Caco-2 (cell line): Measurements from ENCODE around the gene CDH2. TPM values are rescaled to one million over a fixed set of nuclear protein-coding genes. Genes with fewer than 3 reads are reported as not detected.

Experiments used
- BruUV-seq: library from RNA; stranded (reverse); fragments of 400-500 nt; replicated peaks from 2 replicates; lab custom pipeline; 2021; lab: Mats Ljungman, UMichigan
- CTCF ChIA-PET: fragments of 300-600 bp; sonication (Branson Sonifier 250); formaldehyde crosslinking; loops from one replicate; lab custom pipeline; 2022; ENCODE audit warnings: antibody characterized with exemption; lab: Charles Lee
- POLR2A ChIA-PET: fragments of 300-600 bp; sonication (Branson Sonifier 250); formaldehyde crosslinking; loops from one replicate; lab custom pipeline; 2022; ENCODE audit warnings: antibody characterized with exemption; lab: Charles Lee
- DNase-seq, 2 experiments: peaks; one replicate each; pipeline versions ENCODE4 v3.0.0 to v3.0.0-alpha.2; 2020 to 2022
- H3K27me3 ChIP-seq: replicated peaks from 2 replicates; pipeline ENCODE4 v1.6.0; 2011; ENCODE audit warnings: low read length; ENCODE audit not compliant: control insufficient read depth, insufficient read depth
- H3K36me3 ChIP-seq: 2 replicates; pipeline ENCODE4 v1.5.1; 2011; ENCODE audit warnings: low read length; ENCODE audit not compliant: control insufficient read depth, insufficient read depth
- H3K4me1 ChIP-seq: fragments of 250-450 bp; sonication (Bioruptor Pico); 2 replicates; pipeline ENCODE4 v1.5.1; 2020; ENCODE audit warnings: mild to moderate bottlenecking
- H3K4me3 ChIP-seq: 2 replicates; pipeline ENCODE4 v1.5.1; 2011; ENCODE audit warnings: low read depth, mild to moderate bottlenecking, control low read depth, low read length
- H3K9me3 ChIP-seq: fragments of 250-450 bp; sonication (Bioruptor Pico); 2 replicates; pipeline ENCODE4 v1.5.1; 2020; ENCODE audit warnings: mild to moderate bottlenecking, moderate library complexity
- H3K27ac Mint-ChIP-seq: one replicate; pipeline ENCODE4 v1.8.0; 2022; ENCODE audit warnings: mixed read lengths; ENCODE audit not compliant: unreplicated experiment
- H3K27me3 Mint-ChIP-seq: one replicate; pipeline ENCODE4 v1.8.0; 2022; ENCODE audit warnings: mixed read lengths; ENCODE audit not compliant: insufficient read depth, unreplicated experiment
- H3K36me3 Mint-ChIP-seq: one replicate; pipeline ENCODE4 v1.8.0; 2022; ENCODE audit warnings: mild to moderate bottlenecking, mixed read lengths; ENCODE audit not compliant: insufficient read depth, unreplicated experiment
- H3K4me1 Mint-ChIP-seq: one replicate; pipeline ENCODE4 v1.8.0; 2022; ENCODE audit warnings: low read depth, mixed read lengths; ENCODE audit not compliant: unreplicated experiment
- H3K4me3 Mint-ChIP-seq: one replicate; pipeline ENCODE4 v1.8.0; 2022; ENCODE audit warnings: mild to moderate bottlenecking, moderate library complexity, mixed read lengths; ENCODE audit not compliant: unreplicated experiment
- H3K9me3 Mint-ChIP-seq: one replicate; pipeline ENCODE4 v1.8.0; 2022; ENCODE audit warnings: mixed read lengths; ENCODE audit not compliant: unreplicated experiment
- intact Hi-C: fragments of 100-400 bp; cut with micrococcal nuclease; formaldehyde crosslinking; loops from one replicate; pipeline ENCODE4 v1.10.0; 2022; ENCODE audit not compliant: unreplicated experiment
- total RNA-seq: library from RNA; stranded (reverse); gene quantifications from 2 replicates; pipeline ENCODE4 v1.2.3, GENCODE V29; 2022
- TF ChIP-seq, protein P1 (sequence below), 2 experiments: fragments of 200-600 bp in 1 of 2; IDR thresholded peaks; 1 replicate in 1 of 2; 2 replicates in 1 of 2; pipeline versions ENCODE4 v1.5.1 to v1.8.0; 2011 to 2022; ENCODE audit warnings: antibody characterized with exemption in 1 of 2, control low read depth in 1 of 2, inconsistent platforms in 1 of 2, low read depth in 1 of 2, low read length in 1 of 2, mild to moderate bottlenecking in 1 of 2, moderate library complexity in 1 of 2; ENCODE audit not compliant: insufficient read depth in 1 of 2, severe bottlenecking in 1 of 2, unreplicated experiment in 1 of 2

CDH2 gene
- total RNA-seq, 1 experiment from 2014 or later = 1.4 TPM

GRCh38 chr18:28164771-28165483 is 12.0 kb downstream of the CDH2 start:
- ChIA-PET CTCF (no interaction called here), POLR2A (no interaction called here)
- Mint-ChIP-seq H3K4me3 (no peak overlapping the region), H3K36me3 (no peaks in the 10 kb centered on the region), H3K27me3 (no peaks in the 10 kb centered on the region), H3K4me1 (peaks cover 6% of the 10 kb centered on the region), H3K9me3 (no peaks in the 10 kb centered on the region), H3K27ac (no peak overlapping the region)
- no peaks in the 10 kb centered on the region for H3K36me3 ChIP-seq
- DNase-seq = no peak
- no peaks in the 10 kb centered on the region for H3K27me3 ChIP-seq
- H3K4me3 ChIP-seq = no peak overlapping the region
- BruUV-seq = no TSS peak
- H3K9me3 ChIP-seq = no peaks in the 10 kb centered on the region
- TF ChIP-seq, protein P1, sequence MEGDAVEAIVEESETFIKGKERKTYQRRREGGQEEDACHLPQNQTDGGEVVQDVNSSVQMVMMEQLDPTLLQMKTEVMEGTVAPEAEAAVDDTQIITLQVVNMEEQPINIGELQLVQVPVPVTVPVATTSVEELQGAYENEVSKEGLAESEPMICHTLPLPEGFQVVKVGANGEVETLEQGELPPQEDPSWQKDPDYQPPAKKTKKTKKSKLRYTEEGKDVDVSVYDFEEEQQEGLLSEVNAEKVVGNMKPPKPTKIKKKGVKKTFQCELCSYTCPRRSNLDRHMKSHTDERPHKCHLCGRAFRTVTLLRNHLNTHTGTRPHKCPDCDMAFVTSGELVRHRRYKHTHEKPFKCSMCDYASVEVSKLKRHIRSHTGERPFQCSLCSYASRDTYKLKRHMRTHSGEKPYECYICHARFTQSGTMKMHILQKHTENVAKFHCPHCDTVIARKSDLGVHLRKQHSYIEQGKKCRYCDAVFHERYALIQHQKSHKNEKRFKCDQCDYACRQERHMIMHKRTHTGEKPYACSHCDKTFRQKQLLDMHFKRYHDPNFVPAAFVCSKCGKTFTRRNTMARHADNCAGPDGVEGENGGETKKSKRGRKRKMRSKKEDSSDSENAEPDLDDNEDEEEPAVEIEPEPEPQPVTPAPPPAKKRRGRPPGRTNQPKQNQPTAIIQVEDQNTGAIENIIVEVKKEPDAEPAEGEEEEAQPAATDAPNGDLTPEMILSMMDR (IDR thresholded peaks at IDR 0.05; ENCODE audit: insufficient read depth in 1 of 2, low read depth in 1 of 2, low read length in 1 of 2, severe bottlenecking in 1 of 2, unreplicated experiment in 1 of 2) = no peak
- intact Hi-C loops = loop anchor here (5.0 kb wide), 2 partner anchors 38 to 88 kb away; no protein-coding TSS in a partner anchor
- H3K4me1 ChIP-seq = peaks cover 29% of the 10 kb centered on the region

DNA sequence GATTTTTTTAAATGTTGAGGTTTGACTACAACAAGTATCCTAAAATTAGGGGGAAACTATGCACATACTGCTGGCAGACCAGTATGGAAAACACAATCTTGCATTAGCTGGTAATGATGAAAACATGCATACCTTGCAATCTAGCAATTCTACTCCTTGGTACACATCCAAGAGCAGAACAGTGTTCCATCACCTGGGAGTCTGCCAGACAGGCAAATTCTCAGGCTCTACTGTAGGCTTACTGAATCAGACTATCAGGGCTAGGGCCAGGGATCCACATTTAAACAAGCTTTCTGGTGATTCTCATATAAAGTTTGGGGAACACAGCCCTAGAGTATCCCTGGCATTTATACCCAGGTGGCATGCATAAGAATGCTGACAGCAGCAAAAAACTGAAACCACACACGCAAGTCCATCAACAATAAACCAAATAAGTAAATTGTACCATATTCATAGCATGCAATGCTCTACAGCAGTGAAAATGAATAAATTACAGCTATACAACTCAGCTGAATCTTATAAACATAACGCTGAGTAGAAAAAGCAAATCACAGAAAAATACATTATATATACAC is 13.6 kb downstream of the CDH2 start:
- TF ChIP-seq, protein P1 (IDR thresholded peaks at IDR 0.05; ENCODE audit: insufficient read depth in 1 of 2, low read depth in 1 of 2, low read length in 1 of 2, severe bottlenecking in 1 of 2, unreplicated experiment in 1 of 2) = no peak
- no peak overlapping the region for H3K4me3 ChIP-seq
- Mint-ChIP-seq H3K36me3 (no peaks in the 10 kb centered on the region), H3K27me3 (no peaks in the 10 kb centered on the region), H3K4me1 (peaks cover 6% of the 10 kb centered on the region), H3K4me3 (no peak overlapping the region), H3K9me3 (no peaks in the 10 kb centered on the region), H3K27ac (no peak overlapping the region)
- H3K27me3 ChIP-seq = no peaks in the 10 kb centered on the region
- BruUV-seq = no TSS peak
- H3K36me3 ChIP-seq = no peaks in the 10 kb centered on the region
- H3K4me1 ChIP-seq = peaks cover 29% of the 10 kb centered on the region
- POLR2A ChIA-PET = no interaction called here
- H3K9me3 ChIP-seq = no peaks in the 10 kb centered on the region
- CTCF ChIA-PET = no interaction called here
- no peak for DNase-seq
- intact Hi-C loops = loop anchor here (5.0 kb wide), 2 partner anchors 36 to 86 kb away; no protein-coding TSS in a partner anchor

DNA sequence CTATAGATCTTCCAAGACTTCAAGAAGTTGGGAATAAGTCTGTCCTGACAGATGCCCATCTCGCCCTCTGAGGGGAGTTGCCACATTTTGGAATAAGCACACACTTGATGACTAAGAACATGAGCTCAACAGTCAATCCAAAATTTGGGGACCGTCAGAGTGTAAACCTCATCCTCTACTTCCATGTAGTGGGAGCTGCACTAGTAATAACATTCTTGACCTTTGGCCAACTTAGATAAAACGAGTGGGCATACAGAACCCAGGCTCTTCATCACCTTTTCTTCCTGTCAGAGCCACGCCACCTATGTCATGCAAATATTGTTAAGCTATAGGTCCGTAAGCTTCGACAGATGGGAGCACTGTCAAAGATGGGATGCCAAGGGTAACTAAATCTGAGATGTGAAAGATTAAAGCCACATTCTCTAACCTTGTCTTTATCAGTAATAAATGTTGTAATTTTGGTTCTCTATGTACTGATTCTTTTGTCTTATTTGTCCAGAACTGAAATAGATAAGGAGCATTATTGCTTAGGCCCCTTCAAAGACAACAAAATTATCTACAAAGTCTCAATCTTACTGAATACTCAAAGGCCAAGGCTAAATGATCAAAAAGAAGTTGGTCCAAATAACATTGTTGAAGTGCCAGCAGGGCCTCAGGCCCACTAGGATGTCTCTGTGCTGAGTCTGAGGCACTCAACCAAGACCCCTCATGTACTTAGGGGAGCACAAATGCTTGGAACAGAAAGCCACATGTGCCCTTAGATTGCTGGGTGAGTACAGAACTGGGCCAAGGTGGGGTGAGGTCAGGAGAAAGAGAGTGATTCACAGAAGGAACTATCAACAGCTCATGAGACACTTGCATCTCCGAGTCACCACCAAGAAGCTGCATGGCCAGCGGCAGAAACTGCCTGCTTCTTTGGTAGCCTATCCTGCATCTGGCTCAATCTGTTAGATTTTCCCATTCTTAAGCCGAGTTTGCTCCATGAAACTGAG is 15.0 kb downstream of the CDH2 start:
- ChIA-PET POLR2A (interaction anchor here (0.7 kb wide), 1 partner anchor 8 kb away, joined by 11 read pairs; no protein-coding TSS in a partner anchor), CTCF (no interaction called here)
- H3K9me3 Mint-ChIP-seq = no peaks in the 10 kb centered on the region
- TF ChIP-seq, protein P1 (IDR thresholded peaks at IDR 0.05; ENCODE audit: insufficient read depth in 1 of 2, low read depth in 1 of 2, low read length in 1 of 2, severe bottlenecking in 1 of 2, unreplicated experiment in 1 of 2) = no peak
- H3K27ac Mint-ChIP-seq = peak overlapping the region; percentile 61
- H3K4me3 Mint-ChIP-seq = peak overlapping the region; percentile 24
- H3K9me3 ChIP-seq = no peaks in the 10 kb centered on the region
- intact Hi-C loops = loop anchor here (5.0 kb wide), 2 partner anchors 35 to 85 kb away; no protein-coding TSS in a partner anchor
- peak; percentile 10 to 37 for DNase-seq
- peaks cover 22% of the 10 kb centered on the region for H3K4me1 ChIP-seq
- peaks cover 6% of the 10 kb centered on the region for H3K4me1 Mint-ChIP-seq
- no peaks in the 10 kb centered on the region for H3K27me3 Mint-ChIP-seq
- no peak overlapping the region for H3K4me3 ChIP-seq
- no peaks in the 10 kb centered on the region for H3K27me3 ChIP-seq
- H3K36me3 ChIP-seq = no peaks in the 10 kb centered on the region
- no TSS peak for BruUV-seq
- H3K36me3 Mint-ChIP-seq = no peaks in the 10 kb centered on the region
